ENCODE results near the gene SLC7A5.
"Not testable (repeated sequence)": the region's sequence is repeated elsewhere in the genome, so short reads cannot be mapped to it uniquely, and the experiment has no call there.

SLC7A5 gene

DNA sequence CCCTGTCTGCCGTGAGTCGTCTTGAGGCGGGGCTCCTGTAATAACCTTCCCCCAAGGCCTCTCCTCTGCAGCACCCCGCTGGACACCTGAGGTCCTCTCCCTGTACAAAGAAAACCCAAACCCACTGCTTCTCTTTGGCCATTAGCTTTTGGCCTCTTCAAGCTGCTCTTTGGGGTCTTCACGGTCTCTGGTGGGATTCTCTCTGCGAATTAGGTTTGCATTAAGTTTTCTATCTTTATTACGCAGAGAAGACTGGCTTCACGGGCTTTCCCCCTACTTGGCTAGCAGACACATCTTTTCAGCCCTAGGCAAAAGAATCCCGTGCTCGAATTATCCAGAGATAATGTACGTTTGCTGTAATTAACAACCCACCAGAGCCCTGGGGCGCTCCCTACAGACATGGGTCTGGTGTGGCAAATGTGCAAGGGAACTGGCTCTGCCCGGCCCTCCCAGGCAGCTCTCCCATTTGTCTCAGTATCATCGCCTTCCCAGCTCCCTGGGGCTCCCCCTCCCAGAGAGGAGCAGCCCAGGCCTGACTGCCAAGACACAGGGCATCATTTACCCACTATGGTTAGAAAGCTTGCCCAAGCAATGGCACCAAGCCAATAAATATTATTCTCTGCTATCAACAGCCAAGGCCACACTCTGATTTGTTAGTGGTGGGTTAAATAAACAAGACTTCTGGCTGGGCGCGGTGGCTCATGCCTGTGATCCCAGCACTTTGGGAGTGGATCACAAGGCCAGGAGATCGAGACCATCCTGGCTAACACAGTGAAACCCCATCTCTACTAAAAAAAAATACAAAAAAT is 78.8 kb downstream of the SLC7A5 start:
- no peak for DNase-seq

- no peak for DNase-seq
Measured at GRCh38 chr16:87789437-87790291, 79.6 kb downstream of the SLC7A5 start.

DNA sequence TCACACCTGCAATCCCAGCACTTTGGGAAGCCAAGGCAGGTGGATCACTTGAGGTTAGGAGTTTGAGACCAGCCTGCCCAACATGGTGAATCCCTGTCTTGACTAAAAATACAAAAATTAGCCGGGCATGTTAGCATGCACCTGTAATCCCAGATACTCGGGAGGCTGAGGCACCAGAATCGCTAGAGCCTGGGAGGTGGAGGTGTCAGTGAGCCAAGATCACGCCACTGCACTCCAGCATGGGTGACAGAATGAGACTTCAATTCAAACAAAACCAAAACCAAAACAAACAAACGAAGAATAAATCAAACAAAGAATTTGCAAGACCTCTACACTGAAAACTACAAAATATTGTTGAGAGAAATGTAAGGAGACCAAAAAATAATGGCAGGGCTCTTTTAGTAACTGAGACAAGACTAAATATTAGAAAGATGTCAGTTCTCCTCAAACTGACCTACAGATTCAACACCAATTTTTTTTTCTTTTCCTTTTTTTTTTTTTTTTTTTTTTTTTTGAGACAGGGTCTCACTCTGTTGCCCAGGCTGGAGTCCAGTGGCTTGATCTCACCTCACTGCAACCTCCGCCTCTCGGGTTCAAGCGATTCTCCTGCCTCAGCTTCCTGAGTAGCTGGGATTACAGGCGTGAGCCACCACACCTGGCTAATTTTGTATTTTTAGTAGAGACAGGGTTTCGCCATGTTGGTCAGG is 80.4 kb downstream of the SLC7A5 start:
- DNase-seq: not testable (repeated sequence)

DNA sequence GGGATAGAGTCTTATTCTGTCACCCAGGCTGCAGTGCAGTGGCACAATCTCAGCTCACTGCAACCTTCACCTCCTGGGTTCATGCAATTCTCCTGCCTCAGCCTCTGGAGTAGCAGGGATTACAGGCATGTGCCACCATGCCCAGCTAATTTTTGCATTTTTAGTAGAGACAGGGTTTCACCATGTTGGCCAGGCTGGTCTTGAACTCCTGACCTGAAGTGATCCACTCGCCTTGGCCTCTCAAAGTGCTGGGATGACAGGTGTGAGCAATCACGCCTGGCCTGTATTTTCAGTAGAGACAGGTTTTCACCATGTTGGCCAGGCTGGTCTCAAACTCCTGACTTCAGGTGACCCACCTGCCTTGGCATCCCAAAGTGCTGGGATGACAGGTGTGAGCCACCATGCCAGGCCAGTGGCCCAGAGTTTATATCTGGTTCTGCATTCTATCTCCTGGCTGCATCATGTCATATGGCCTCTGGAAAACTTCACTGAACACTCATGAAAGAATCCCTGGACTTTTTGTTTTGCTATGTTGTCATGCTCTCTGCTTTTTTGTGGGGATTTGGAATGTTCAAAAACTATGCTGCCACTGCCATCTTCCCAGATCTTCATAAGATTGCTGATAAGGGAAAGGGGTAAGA is 81.7 kb downstream of the SLC7A5 start:
- DNase-seq: not testable (repeated sequence)

DNA sequence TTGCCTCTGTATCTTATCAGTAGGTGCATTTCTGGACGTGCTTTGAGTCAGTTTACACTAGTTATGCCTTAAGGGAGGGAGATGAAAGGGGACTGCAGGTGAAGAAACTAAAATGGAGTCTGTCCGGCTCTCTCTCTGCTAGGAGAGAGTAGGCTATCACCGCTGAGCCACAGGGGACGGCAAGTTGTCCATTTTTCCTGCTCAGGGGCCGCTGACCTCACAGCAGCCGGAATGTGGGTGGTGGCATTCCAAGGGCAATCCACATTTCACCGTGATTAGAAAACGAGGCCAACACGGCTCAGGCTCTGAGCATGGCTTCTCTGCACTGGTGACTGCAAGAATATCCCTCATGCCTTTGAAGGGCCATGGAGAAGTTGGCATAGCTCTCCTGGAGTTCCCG is 84.5 kb downstream of the SLC7A5 start:
- DNase-seq: no peak

DNA sequence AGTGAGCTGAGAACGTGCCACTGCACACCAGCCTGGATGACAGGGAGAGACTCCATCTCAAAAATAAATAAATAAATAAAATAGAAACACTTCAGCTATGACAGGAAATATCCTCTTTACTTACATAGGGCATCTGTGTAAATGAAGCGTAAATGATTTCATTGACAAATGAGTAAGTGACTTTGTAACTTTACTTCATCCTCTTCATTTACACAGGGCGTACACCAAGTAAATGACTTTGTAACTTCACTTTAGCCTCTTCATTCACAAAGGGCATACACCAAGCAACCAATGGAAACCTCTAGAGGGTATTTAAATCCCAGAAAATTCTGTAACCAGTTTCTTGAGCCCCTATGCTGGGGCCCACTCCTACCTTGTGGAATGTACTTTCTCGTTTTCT is 87.3 kb downstream of the SLC7A5 start:
- no peak for DNase-seq

DNA sequence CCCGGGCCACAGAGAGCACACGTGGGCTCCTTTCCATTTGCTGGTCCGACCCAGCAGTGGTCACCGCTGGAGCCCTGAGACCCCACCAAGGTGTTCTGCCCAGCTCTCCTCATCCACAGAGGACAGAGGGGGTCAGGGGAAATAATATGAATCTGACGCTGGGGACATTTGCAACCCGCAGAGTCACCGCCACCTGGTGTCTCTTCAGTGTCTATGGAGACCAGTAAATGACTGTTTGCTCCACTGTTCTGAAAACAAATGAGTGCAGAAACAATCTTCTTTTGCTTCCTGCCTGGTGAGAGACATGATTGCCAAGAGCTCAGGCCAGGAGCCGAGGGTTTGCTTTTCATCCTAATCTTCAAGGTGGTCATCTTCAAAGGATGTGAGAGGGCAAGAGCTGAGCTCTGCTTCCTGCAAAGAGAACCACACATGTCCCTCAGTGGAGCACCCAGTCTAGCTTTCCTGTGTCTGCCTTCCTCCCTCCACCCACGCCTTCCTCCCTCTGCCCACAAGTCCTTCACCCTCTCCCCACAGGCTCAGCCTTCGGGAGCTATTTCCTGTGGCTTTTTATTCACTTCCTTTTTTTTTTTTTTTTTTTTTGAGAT is 88.8 kb downstream of the SLC7A5 start:
- no peak for DNase-seq

Data from NCI-H82 (cell line).